Chondrocyte (in vitro differentiated cells): ENCODE data around the gene IL1F10. TPM values are rescaled to one million over a fixed set of nuclear protein-coding genes. Genes with fewer than 3 reads are reported as not detected.

Experiments used
- DNase-seq: peaks from one replicate; pipeline ENCODE4 v3.0.0; 2021; ENCODE audit warnings: mixed read lengths, low spot score
- H3K27ac Mint-ChIP-seq: one replicate; pipeline ENCODE4 v1.8.0; 2021; ENCODE audit warnings: mild to moderate bottlenecking, moderate library complexity, mixed read lengths; ENCODE audit not compliant: unreplicated experiment
- H3K27me3 Mint-ChIP-seq: 2 replicates; pipeline ENCODE4 v1.8.0; 2021; ENCODE audit warnings: low read depth, mixed read lengths
- H3K36me3 Mint-ChIP-seq: 2 replicates; pipeline ENCODE4 v1.8.0; 2021; ENCODE audit warnings: low read depth, mixed read lengths
- H3K4me1 Mint-ChIP-seq: 2 replicates; pipeline ENCODE4 v1.8.0; 2021; ENCODE audit warnings: low read depth, mild to moderate bottlenecking, mixed read lengths
- H3K4me3 Mint-ChIP-seq: one replicate; pipeline ENCODE4 v1.8.0; 2021; ENCODE audit warnings: mild to moderate bottlenecking, moderate library complexity, mixed read lengths; ENCODE audit not compliant: unreplicated experiment
- H3K9me3 Mint-ChIP-seq: 2 replicates; pipeline ENCODE4 v1.8.0; 2021; ENCODE audit warnings: low read depth, mixed read lengths
- CTCF ChIP-seq: fragments of 200-600 bp; sonication (generic); IDR thresholded peaks from 2 replicates; pipeline ENCODE4 v1.5.0; 2021; ENCODE audit warnings: antibody characterized with exemption, mild to moderate bottlenecking, moderate library complexity
- total RNA-seq: library from RNA; stranded (reverse); gene quantifications from 3 replicates; pipeline ENCODE4 v1.2.1, GENCODE V29; 2021

The IL1F10 gene
- total RNA-seq, 1 donor from 2014 or later = not detected

GRCh38 chr2:113068706-113069485, 1.1 kb downstream of the IL1F10 start:
- no peak overlapping the region for H3K4me3 Mint-ChIP-seq
- TF ChIP-seq CTCF = no peak
- H3K27me3 Mint-ChIP-seq = peaks cover 32% of the 10 kb centered on the region
- DNase-seq = no peak
- no peaks in the 10 kb centered on the region for H3K4me1 Mint-ChIP-seq
- no peaks in the 10 kb centered on the region for H3K36me3 Mint-ChIP-seq
- H3K9me3 Mint-ChIP-seq = peaks cover 9% of the 10 kb centered on the region
- no peak overlapping the region for H3K27ac Mint-ChIP-seq

GRCh38 chr2:113069676-113070605, 2.2 kb downstream of the IL1F10 start:
- H3K27ac Mint-ChIP-seq = no peak overlapping the region
- H3K4me3 Mint-ChIP-seq = no peak overlapping the region
- H3K27me3 Mint-ChIP-seq = peaks cover 33% of the 10 kb centered on the region
- no peaks in the 10 kb centered on the region for H3K4me1 Mint-ChIP-seq
- TF ChIP-seq CTCF = no peak
- peaks cover 8% of the 10 kb centered on the region for H3K9me3 Mint-ChIP-seq
- H3K36me3 Mint-ChIP-seq = no peaks in the 10 kb centered on the region
- no peak for DNase-seq

- no peaks in the 10 kb centered on the region for H3K4me1 Mint-ChIP-seq
- DNase-seq = no peak
- H3K4me3 Mint-ChIP-seq = no peak overlapping the region
- TF ChIP-seq CTCF = no peak
- peaks cover 2% of the 10 kb centered on the region for H3K9me3 Mint-ChIP-seq
- H3K27ac Mint-ChIP-seq = no peak overlapping the region
- peaks cover 35% of the 10 kb centered on the region for H3K27me3 Mint-ChIP-seq
- H3K36me3 Mint-ChIP-seq = no peaks in the 10 kb centered on the region
Measured at GRCh38 chr2:113070606-113070975, 2.8 kb downstream of the IL1F10 start.

- Mint-ChIP-seq H3K27me3 (peaks cover 39% of the 10 kb centered on the region), H3K9me3 (no peaks in the 10 kb centered on the region), H3K27ac (no peak overlapping the region), H3K4me1 (no peaks in the 10 kb centered on the region), H3K36me3 (no peaks in the 10 kb centered on the region), H3K4me3 (no peak overlapping the region)
- TF ChIP-seq CTCF = no peak
- no peak for DNase-seq
Measured at GRCh38 chr2:113072584-113072983, 4.8 kb downstream of the IL1F10 start.

GRCh38 chr2:113073325-113073834, 5.6 kb downstream of the IL1F10 start:
- no peak for TF ChIP-seq CTCF
- no peaks in the 10 kb centered on the region for H3K9me3 Mint-ChIP-seq
- no peaks in the 10 kb centered on the region for H3K36me3 Mint-ChIP-seq
- H3K27ac Mint-ChIP-seq = no peak overlapping the region
- H3K4me1 Mint-ChIP-seq = no peaks in the 10 kb centered on the region
- no peak for DNase-seq
- H3K27me3 Mint-ChIP-seq = peaks cover 39% of the 10 kb centered on the region
- no peak overlapping the region for H3K4me3 Mint-ChIP-seq
